Gastrocnemius medialis (tissue), 4 donors: ENCODE measurements around the gene AJM1.
"Not testable (repeated sequence)": the region's sequence is repeated elsewhere in the genome, so short reads cannot be mapped to it uniquely, and the experiment has no call there.

Source experiments
- POLR2A ChIP-seq, 2 donors: fragments of 450-650 bp; IDR thresholded peaks; one replicate each; pipeline ENCODE4 v1.6.1; 2017; ENCODE audit warnings: antibody characterized with exemption in 2 of 2, mild to moderate bottlenecking in 2 of 2, moderate library complexity in 2 of 2
- TF ChIP-seq, protein P1 (sequence below), 5 experiments: fragments of 450-650 bp in 3 of 5; fragments of 200-600 bp in 2 of 5; sonication (generic) in 2 of 5; IDR thresholded peaks in 4 of 5; conservative IDR thresholded peaks in 1 of 5; 1 replicate in 4 of 5; 2 replicates in 1 of 5; pipeline ENCODE4 v1.5.1; 2016 to 2019; ENCODE audit warnings: antibody characterized with exemption in 5 of 5, mild to moderate bottlenecking in 3 of 5, moderate library complexity in 3 of 5

DNA sequence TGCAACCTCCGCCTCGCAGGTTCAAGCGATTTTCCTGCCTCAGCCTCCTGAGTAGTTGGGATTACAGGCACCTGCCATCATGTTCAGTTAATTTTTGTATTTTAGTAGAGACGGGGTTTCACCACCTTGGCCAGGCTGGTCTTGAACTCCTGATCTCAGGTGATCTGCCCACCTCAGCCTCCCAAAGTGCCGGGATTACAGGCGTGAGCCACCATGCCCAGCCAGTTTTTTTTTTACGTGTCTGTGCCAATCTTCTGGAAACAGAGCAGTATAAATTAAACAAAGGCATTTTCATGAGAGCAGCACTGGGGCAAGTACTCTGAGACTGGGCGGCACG is 40.6 kb downstream of the AJM1 start:
- TF ChIP-seq, protein P1, sequence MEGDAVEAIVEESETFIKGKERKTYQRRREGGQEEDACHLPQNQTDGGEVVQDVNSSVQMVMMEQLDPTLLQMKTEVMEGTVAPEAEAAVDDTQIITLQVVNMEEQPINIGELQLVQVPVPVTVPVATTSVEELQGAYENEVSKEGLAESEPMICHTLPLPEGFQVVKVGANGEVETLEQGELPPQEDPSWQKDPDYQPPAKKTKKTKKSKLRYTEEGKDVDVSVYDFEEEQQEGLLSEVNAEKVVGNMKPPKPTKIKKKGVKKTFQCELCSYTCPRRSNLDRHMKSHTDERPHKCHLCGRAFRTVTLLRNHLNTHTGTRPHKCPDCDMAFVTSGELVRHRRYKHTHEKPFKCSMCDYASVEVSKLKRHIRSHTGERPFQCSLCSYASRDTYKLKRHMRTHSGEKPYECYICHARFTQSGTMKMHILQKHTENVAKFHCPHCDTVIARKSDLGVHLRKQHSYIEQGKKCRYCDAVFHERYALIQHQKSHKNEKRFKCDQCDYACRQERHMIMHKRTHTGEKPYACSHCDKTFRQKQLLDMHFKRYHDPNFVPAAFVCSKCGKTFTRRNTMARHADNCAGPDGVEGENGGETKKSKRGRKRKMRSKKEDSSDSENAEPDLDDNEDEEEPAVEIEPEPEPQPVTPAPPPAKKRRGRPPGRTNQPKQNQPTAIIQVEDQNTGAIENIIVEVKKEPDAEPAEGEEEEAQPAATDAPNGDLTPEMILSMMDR (IDR thresholded peaks at IDR 0.05 in 4 of 5, conservative IDR thresholded peaks at IDR 0.05 in 1 of 5), result not testable (repeated sequence)
- TF ChIP-seq POLR2A (IDR thresholded peaks at IDR 0.05), result not testable (repeated sequence)
